NCI-H1417 treated with DMSO at 0.1 percent for 48 hours (cell line): ENCODE data around the gene SDR42E1.
"Not testable (repeated sequence)": the region's sequence is repeated elsewhere in the genome, so short reads cannot be mapped to it uniquely, and the experiment has no call there.

Experiments
- DNase-seq: peaks from one replicate; lab custom pipeline; 2025; lab: John Stamatoyannopoulos, UW

SDR42E1 gene

DNA sequence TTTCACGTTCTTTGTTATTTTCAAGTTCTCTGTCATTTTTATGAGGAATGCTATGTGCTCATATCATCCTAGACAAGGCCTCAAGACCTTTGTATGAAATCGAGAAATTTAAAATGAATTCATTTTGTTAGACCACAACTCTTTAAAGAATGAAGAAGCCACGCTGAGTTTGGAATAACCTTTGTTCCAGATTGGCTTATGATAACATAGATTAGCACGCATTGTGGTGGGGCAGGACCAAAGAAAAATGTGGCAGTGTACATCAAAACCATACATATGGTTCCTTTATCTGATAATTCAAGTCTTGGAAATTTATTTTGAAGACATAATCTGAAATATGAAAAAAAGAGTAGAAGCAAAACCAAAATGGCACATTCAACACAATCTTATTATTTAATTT lies 26.0 kb upstream of the SDR42E1 start:
- DNase-seq: no peak

DNA sequence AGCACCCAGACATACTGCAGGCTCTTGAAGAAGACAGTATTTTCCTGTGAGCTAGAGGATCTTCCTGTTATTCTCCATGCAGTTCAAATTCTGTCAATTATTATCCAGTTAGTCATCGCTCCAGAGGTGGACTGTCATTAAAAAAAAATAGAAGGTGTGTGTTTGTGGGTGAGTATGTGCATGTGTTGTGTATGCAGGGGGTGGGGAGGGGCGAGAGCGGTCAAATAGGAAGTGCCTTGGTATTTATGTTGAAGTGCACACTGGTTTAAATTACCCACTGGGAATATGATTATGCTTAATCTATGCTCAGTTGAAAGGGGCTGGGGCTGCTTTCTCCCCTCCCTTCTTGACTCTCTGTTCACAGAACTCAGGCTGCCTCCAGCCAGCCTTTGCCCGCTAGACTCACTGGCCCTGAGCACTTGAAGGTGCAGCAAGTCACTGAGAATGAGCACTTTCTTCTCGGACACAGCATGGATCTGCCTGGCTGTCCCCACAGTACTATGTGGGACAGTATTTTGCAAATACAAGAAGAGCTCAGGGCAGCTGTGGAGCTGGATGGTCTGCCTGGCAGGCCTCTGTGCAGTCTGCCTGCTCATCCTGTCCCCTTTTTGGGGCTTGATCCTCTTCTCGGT lies 23.8 kb upstream of the SDR42E1 start, which contains the start of gene HSD17B2:
Gene HSD17B2, plus strand, starts transcription at position 273 of the 632 bp plus-strand sequence. Its CDS starts 172 bp downstream, at position 445.
- DNase-seq: no peak

DNA sequence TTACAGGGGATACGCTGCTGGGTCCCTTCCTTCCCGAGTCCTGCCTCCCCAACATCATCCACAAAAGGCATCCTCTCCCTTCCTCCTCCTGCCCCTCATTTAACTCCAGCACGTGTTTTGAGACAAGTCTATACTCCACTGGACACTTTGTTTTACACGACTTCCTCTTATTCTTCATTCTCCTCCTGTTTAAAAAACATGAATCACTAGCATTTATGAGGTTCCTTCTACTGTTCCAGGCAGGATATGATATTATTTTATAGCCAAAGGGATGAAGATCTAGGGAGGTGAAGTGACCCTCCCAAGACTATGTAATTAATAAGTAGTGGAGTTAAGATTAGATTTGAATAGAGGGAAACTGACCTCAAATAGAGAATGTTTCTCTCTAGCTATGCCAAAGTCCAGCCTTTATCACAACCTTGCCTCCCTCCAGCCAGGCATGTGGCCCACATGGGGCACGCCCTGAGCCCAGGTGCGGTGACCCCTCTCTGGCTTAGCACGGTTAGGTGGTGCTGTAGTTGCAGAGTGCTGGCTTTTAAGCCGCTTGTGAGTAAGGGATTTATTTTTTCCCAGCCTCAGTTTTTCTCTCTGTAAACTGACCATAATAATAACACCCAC lies 22.5 kb upstream of the SDR42E1 start:
- DNase-seq: no peak

- DNase-seq: no peak
Measured at GRCh38 chr16:82033006-82033405, 21.7 kb upstream of the SDR42E1 start.

- DNase-seq: no peak
Measured at GRCh38 chr16:82031116-82032084, 20.1 kb upstream of the SDR42E1 start.

DNA sequence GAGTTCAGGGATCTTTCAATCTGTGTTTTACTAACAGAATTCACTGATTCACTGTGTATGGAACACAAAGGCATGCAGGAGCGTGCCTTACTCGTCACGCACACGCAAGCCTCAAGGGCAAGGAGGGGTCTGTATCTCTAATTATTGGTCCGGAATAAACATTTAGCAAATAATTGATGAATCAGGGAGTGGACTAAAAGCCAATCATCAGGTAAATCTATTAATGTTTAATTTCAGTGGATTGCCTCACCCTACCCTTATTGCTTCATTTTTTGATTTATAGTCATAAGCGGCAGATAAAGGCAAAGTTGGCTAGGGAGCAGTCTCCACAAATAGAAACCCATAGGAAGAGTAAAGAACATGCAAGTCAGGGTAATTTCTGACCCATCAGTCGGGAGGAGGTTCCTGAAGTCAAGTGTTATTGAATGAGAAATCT lies 16.4 kb upstream of the SDR42E1 start:
- no peak for DNase-seq

- DNase-seq: no peak
Measured at GRCh38 chr16:82024883-82025282, 13.6 kb upstream of the SDR42E1 start.

DNA sequence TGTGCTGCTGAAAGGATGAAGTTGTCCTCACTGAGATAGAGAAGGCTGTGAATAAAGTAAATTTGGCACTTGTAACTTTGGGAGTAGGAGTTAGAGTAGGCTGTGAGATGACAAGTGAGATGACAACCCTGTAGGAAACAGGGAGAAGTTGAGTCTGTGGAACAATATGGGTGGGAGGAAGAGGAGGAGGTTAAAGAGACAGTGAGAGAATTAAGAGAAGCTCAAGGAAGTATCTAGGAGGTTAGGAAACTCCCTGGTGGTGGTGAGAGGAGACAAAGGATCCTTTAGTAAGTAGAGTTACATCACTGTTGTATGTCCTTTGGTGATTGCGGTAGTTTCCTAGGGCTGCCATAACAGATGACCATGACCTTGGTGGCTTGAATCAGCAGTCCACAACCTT lies 13.0 kb upstream of the SDR42E1 start:
- DNase-seq: no peak

DNA sequence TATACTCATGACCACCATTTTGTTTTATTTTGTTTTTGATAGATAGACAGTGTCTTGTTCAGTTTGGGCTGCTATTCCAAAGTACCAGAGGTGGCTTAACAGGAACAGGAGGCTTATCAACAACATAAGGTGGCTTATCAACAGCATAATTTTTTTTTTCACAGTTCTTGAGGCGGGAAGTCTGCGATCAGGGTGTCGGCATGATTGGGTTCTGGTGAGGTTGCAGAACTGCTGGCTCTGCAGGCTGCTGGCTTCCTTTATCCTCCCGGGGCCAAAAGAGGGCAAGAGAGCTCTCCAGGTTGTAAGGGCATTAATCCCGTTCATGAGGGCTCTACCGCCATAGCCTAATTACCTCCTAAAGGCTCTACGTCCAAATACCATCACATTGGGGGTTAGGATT lies 11.9 kb upstream of the SDR42E1 start:
- DNase-seq: no peak

GRCh38 chr16:82020051-82020450 lies 8.8 kb upstream of the SDR42E1 start:
- no peak for DNase-seq

DNA sequence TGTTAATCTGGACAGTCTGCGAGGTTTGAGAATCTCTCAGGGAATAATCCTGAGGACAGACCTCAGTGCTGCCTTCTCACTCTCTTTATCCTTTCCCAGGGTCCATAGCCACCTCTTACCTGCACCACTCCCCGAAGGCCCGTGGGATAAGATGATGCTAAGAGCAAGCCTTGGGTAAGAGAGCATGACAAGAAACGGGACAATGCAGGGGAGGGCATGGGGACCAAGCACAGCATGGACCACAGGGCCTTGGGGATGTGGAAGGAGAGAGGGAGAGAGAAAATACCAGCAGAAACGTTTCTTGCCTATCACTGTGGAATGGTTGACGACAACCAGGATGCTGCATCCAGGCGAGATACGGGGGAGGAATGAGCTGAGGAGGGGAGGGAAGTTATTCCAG lies 8.3 kb upstream of the SDR42E1 start:
- DNase-seq: no peak

- no peak for DNase-seq
Measured at GRCh38 chr16:82017911-82018568, 6.8 kb upstream of the SDR42E1 start.

- DNase-seq: no peak
Measured at GRCh38 chr16:82016964-82017363, 5.7 kb upstream of the SDR42E1 start.

DNA sequence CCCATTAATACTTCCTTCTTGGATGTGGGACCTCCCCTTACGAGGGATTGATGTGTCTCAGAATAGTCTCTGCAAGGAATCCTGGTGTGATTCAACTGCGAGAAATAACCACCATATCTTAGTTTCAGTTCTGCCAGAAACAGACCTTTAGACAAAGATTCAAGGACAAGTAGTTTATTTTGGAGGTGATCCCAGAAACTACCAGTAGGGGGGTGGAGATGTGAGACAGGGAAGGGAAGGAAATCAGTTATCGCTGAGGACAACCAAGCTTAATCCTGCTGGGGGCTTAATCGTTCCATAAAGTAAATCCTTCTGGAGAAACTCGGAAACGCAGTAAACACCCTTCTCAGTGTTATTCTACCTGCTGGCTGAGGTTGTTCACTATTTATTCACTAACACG lies 5.0 kb upstream of the SDR42E1 start:
- DNase-seq: no peak

- no peak for DNase-seq
Measured at GRCh38 chr16:82013139-82013538, 1.9 kb upstream of the SDR42E1 start.

DNA sequence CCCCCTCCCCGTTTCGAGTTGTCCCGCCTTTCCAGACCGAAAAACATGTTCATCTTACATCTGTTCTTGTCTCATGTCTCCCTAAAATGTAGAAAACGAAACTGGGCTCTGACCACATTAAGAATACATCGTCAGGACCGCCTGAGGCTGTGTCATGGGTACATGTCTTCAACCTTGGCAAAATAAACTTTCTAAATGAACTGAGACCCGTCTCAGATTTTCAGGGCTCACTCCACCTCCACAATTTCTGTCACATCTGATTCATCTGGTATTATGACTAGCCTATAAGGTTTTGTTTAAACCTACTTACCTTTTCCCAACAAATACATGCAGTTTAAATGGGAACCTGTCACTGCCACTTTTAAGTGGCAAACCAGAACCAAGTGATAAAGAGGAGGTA lies 621 bp downstream of the SDR42E1 start:
- no peak for DNase-seq

GRCh38 chr16:82009789-82010188 lies 1.5 kb downstream of the SDR42E1 start:
- not testable (repeated sequence) for DNase-seq

DNA sequence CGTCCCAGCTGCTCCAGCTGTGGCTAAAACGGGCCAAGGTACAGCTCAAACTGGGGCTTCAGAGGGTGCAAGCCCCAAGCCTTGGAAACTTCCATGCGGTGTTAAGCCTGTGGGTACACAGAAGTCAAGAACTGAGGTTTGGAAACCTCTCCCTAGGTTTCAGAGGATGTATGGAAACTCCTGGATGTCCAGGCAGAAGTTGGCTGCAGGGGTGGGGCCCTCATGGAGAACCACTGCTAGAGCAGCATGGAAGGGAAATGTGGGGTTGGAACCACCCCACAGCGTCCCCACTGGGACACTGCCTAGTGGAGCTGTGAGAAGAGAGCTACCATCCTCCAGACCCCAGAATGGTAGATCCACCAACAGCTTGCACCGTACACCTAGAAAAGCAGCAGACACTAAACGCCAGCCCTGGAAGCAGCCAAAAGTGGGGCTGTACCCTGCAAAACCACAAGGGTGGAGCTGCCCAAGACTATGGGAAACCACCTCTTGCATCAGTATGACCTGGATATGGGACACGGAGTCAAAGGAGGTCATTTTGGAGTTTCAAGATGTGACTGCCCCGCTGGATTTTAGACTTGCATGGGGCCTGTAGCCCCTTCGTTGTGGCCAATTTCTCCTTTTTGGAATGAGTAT lies 2.2 kb downstream of the SDR42E1 start:
- no peak for DNase-seq

DNA sequence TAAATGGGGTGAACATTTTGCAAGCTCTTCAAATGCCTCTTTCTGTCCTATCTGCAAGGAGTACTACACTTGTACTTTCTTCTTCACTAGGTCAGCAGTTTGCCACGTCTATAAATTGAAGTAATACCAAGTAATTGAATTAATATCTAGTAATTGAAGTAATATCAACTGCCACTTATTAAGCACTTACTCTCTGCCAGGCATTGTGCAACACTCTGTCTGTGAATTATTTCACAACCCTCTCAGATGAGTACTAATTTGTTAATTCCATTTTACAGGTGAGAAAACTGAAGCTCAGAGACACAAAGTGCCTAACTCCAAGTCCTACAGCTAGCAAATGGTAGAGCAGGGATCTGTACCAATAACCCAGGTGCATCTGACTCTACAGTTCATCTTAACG lies 4.1 kb downstream of the SDR42E1 start:
- DNase-seq: no peak

DNA sequence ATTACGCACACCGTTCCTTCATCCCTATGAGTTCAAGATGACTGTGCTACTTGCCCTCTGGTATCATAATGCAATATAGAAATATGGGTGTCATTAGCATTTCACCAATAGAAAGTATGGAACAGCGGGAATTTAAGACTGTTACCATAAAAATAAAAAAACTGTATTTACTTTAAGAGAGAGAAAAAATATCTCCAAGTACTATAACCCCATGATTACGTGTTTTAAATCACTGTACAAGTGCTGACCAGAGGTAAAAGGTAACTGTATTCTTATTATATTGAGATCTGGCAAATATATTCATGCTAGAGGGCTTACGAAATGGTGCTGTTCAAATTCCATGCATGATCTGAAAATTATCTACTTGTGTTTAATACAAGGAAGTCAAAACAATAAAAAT lies 5.2 kb downstream of the SDR42E1 start:
- DNase-seq: no peak

DNA sequence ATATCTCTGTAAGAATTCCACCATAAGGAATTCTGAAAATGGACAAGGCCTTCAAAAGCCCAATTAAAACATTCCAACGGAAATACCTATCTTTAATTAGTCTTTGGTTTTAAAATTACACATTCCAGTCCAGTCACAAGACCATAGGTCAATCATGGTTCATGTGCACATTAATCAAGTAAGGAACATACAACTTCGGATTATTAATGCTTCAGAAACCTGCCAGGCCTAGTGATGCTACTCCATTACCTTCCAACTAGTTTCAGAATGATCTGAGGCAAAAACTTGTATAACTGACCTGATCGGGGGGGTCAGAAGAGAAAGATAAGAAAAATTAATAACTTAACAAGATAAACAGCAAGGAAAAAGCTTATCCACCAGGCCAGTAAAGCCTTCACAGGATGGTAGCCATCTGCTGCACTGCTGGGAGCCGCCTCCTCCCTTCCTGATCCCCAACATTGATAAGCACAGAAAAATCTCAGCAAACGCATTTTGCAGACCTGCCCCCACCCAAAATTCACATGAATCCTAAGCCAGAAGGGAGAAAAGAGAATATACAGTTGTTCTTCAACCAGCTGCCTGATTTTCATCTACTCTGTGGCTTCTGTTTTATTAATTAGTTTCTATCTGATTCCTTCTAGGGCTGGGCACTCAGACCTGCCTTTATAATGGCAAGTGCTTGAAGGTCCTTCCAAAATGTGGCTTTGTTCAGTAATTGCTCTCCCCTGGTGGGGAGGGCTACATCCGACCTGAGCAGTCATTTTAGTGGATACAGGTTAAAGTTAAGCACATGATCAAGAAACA lies 6.0 kb downstream of the SDR42E1 start:
- no peak for DNase-seq
